Transverse colon (tissue), 4 donors: Measurements from ENCODE around the gene GRIN2C. TPM values are rescaled to one million over a fixed set of nuclear protein-coding genes. Genes with fewer than 3 reads are reported as not detected.
"Not testable (repeated sequence)": the region's sequence is repeated elsewhere in the genome, so short reads cannot be mapped to it uniquely, and the experiment has no call there.

Experiments
- DNase-seq: peaks from one replicate; pipeline ENCODE4 v3.0.0-alpha.2; 2019
- H3K27ac ChIP-seq, 4 donors: fragments of 200-600 bp; sonication (generic); 2 replicates each; pipeline ENCODE4 v1.5.1; 2016 to 2018; ENCODE audit warnings: inconsistent platforms in 4 of 4
- H3K27me3 ChIP-seq: fragments of 200-600 bp; sonication (generic); 2 replicates; pipeline ENCODE4 v1.5.1; 2017; ENCODE audit warnings: inconsistent platforms
- H3K36me3 ChIP-seq, 4 donors: fragments of 200-600 bp; sonication (generic); 2 replicates each; pipeline ENCODE4 v1.5.1; 2017 to 2019; ENCODE audit warnings: inconsistent platforms in 4 of 4
- H3K4me1 ChIP-seq, 4 donors: fragments of 200-600 bp; sonication (generic); 2 replicates each; pipeline ENCODE4 v1.5.1; 2017 to 2020; ENCODE audit warnings: inconsistent platforms in 4 of 4
- H3K4me3 ChIP-seq, 4 donors: fragments of 200-600 bp; sonication (generic); 1 replicate in 1 of 4; 2 replicates in 3 of 4; pipeline versions ENCODE4 v1.5.1 to v1.6.1; 2017 to 2019; ENCODE audit warnings: inconsistent platforms in 4 of 4
- H3K9me3 ChIP-seq, 2 donors: fragments of 200-600 bp; sonication (generic); 2 replicates each; pipeline ENCODE4 v1.5.1; 2017 to 2019; ENCODE audit warnings: inconsistent platforms in 2 of 2
- CTCF ChIP-seq, 5 experiments: fragments of 200-600 bp in 3 of 5; fragments of 450-650 bp in 2 of 5; sonication (generic) in 3 of 5; IDR thresholded peaks; 1 replicate in 2 of 5; 2 replicates in 3 of 5; pipeline ENCODE4 v1.5.1; 2016 to 2017; ENCODE audit warnings: antibody characterized with exemption in 5 of 5, inconsistent platforms in 3 of 5, mild to moderate bottlenecking in 2 of 5, moderate library complexity in 1 of 5
- EP300 ChIP-seq: sonication (generic); formaldehyde crosslinking; IDR thresholded peaks from one replicate; pipeline ENCODE4 v1.6.1; 2017; ENCODE audit warnings: antibody characterized with exemption, low read depth
- POLR2A ChIP-seq: fragments of 450-650 bp; IDR thresholded peaks from one replicate; pipeline ENCODE4 v1.6.1; 2016; ENCODE audit warnings: antibody characterized with exemption, mild to moderate bottlenecking, moderate library complexity
- POLR2AphosphoS5 ChIP-seq, 3 donors: sonication (generic); formaldehyde crosslinking; IDR thresholded peaks; one replicate each; pipeline ENCODE4 v1.6.1; 2016; ENCODE audit warnings: antibody characterized with exemption in 3 of 3
- WGBS, 2 donors: methylation state at CpG; one replicate each; pipeline ENCODE4 v1.1.5; 2018; ENCODE audit warnings: low coverage in 1 of 2; 5-methylcytosine and 5-hydroxymethylcytosine counted together
- in situ Hi-C, 4 donors: fragments of 200-750 bp; cut with MboI; loops; one replicate each; pipeline versions ENCODE4 v1.15.0 to v1.15.1; 2017; ENCODE audit warnings: low sequenced_read_pairs in 3 of 4, low pct_ligation_motif_present in 1 of 4, low pct_unique_long_range_greater_than_20kb in 1 of 4
- intact Hi-C: fragments of 100-400 bp; cut with DNase I; formaldehyde crosslinking; loops from one replicate; pipeline ENCODE4 v1.15.1; 2023; ENCODE audit warnings: low total_unique reads
- total RNA-seq, 4 donors: library from RNA; depleted of rRNA; stranded (reverse); fragments of >200 nt; gene quantifications; one replicate each; pipeline ENCODE4 v1.1.0, GENCODE V29; 2016

The GRIN2C gene
- total RNA-seq: under 1 TPM in 2 of 4 donors, not detected in 2; 0.27 to 0.40 TPM

GRCh38 chr17:74859459-74860228 lies at the start of gene GRIN2C:
Gene GRIN2C (minus strand): TSS chr17:74859885. CDS start chr17:74855092, 4,793 bp downstream.
- Histone ChIP-seq H3K36me3 (no peaks in the 10 kb centered on the region), H3K4me1 (peaks cover 13 to 30% (median 28%) of the 10 kb centered on the region in 4 donors), H3K27ac (no peak within 1 kb of the TSS), H3K27me3 (peaks cover 78% of the 10 kb centered on the region), H3K9me3 (no peaks in the 10 kb centered on the region), H3K4me3 (peak within 1 kb of the TSS in 2 of 4 donors; percentile 8 to 37)
- TF ChIP-seq EP300 (no peak), CTCF (IDR thresholded peaks at IDR 0.05) (peak in 3 of 5 experiments; percentile 34 to 48 (median 43)), POLR2A (no peak), POLR2AphosphoS5 (IDR thresholded peaks at IDR 0.05) (no peak)
- intact Hi-C loops: no loop called here
- in situ Hi-C loops: loop anchor here in 2 of 4 donors (10.0 to 25.0 kb wide), 2 partner anchors 65 to 122 kb away; partner anchors contain the start of genes NHERF1 (in 2 of the 2) and RAB37 (in 2 of the 2)
- DNase-seq: no peak
- WGBS, 2 donors: 7% methylated on average over 3 to 26 of the region's 72 CpGs

GRCh38 chr17:74909097-74909496 lies 49.4 kb upstream of the GRIN2C start:
- H3K4me3 ChIP-seq, H3K27me3 ChIP-seq, H3K27ac ChIP-seq, H3K9me3 ChIP-seq, intact Hi-C loops, H3K4me1 ChIP-seq, DNase-seq, H3K36me3 ChIP-seq, in situ Hi-C loops: not testable (repeated sequence)
- whole genome bisulfite sequencing, 2 donors: 13 to 70% methylated on average over 1 to 4 of the region's 4 CpGs

GRCh38 chr17:74907012-74907411 lies 47.3 kb upstream of the GRIN2C start:
- no peaks in the 10 kb centered on the region for H3K9me3 ChIP-seq
- no peak overlapping the region for H3K27ac ChIP-seq
- TF ChIP-seq EP300: no peak
- no peak for TF ChIP-seq POLR2A
- no peaks in the 10 kb centered on the region for H3K36me3 ChIP-seq
- 92 to 96% methylated on average over 5 to 25 of the region's 34 CpGs for whole genome bisulfite sequencing, 2 donors
- intact Hi-C loops: no loop called here
- H3K27me3 ChIP-seq: peaks cover 10% of the 10 kb centered on the region
- DNase-seq: no peak
- H3K4me3 ChIP-seq: no peak overlapping the region
- in situ Hi-C loops: no loop called here
- no peaks in the 10 kb centered on the region for H3K4me1 ChIP-seq

- H3K27me3 ChIP-seq: peaks cover 15% of the 10 kb centered on the region
- in situ Hi-C loops, H3K36me3 ChIP-seq, DNase-seq, H3K4me3 ChIP-seq, H3K27ac ChIP-seq, H3K9me3 ChIP-seq, H3K4me1 ChIP-seq, intact Hi-C loops: not testable (repeated sequence)
- WGBS, 2 donors: 63 to 66% methylated on average over 3 to 6 of the region's 6 CpGs
Observed at GRCh38 chr17:74906214-74906793, 46.6 kb upstream of the GRIN2C start.

GRCh38 chr17:74904687-74905409 lies 45.2 kb upstream of the GRIN2C start:
- Histone ChIP-seq H3K27ac (no peak overlapping the region), H3K27me3 (peaks cover 17% of the 10 kb centered on the region), H3K9me3 (no peaks in the 10 kb centered on the region), H3K4me3 (no peak overlapping the region), H3K36me3 (no peaks in the 10 kb centered on the region), H3K4me1 (no peaks in the 10 kb centered on the region)
- intact Hi-C loops: no loop called here
- WGBS, 2 donors: 63 to 79% methylated on average over 3 to 7 of the region's 7 CpGs
- TF ChIP-seq POLR2AphosphoS5 (IDR thresholded peaks at IDR 0.05) (no peak), EP300 (no peak), CTCF (IDR thresholded peaks at IDR 0.05) (no peak), POLR2A (no peak)
- no peak for DNase-seq
- in situ Hi-C loops: no loop called here
